Left lobe of liver (tissue), 2 donors: ENCODE results near the gene OVOL1. TPM values are rescaled to one million over a fixed set of nuclear protein-coding genes. Genes with fewer than 3 reads are reported as not detected.

ENCODE experiments used
- ATAC-seq: fragments of 200-7000 bp; cut with Tn5 transposase; one replicate; pipeline ENCODE4 v1.9.1; 2020; ENCODE audit warnings: mild to moderate bottlenecking, moderate library complexity
- DNase-seq: peaks from one replicate; pipeline ENCODE4 v3.0.0-alpha.2; 2020; ENCODE audit warnings: low spot score
- total RNA-seq: library from RNA; stranded (reverse); gene quantifications from one replicate; pipeline ENCODE4 v1.2.1, GENCODE V29; 2021
- donor health status: DM: no; HTN: no; CAD: no; lungs with moderate emphysema.
- donor health status: DM: no; HTN: yes; CAD: no.

The OVOL1 gene
- total RNA-seq, 1 donor from 2014 or later = 0.23 TPM

- ATAC-seq = no peak
- no peak for DNase-seq
Observed at GRCh38 chr11:65790902-65791650, 4.2 kb downstream of the OVOL1 start.

DNA sequence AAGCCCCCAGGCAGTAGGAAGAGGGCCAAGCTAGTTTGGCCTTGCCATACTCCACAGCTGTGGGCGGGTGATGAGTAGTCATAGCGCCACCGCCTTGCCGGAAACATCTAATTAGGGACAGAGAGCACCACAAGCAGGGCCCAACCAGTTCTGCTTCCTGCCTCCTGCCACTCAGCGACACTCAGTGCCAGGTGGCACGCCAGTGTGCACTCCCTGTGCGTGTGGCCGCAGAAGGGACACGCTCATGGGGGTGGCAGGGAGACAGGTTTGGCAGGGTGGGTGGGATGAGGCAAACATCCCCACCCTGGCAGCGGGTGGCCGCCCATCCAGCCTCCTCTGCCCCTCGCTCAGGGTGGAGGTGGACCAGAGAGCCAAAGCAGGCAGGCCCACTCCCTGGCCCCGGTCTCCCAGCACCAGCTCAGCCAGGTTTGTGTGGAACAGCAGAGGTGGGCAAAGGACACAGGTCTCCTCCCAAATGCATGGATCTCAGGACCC lies 4.9 kb downstream of the OVOL1 start:
- ATAC-seq (no peak), DNase-seq (no peak)

GRCh38 chr11:65792456-65792855 lies 5.6 kb downstream of the OVOL1 start:
- DNase-seq = no peak
- no peak for ATAC-seq

DNA sequence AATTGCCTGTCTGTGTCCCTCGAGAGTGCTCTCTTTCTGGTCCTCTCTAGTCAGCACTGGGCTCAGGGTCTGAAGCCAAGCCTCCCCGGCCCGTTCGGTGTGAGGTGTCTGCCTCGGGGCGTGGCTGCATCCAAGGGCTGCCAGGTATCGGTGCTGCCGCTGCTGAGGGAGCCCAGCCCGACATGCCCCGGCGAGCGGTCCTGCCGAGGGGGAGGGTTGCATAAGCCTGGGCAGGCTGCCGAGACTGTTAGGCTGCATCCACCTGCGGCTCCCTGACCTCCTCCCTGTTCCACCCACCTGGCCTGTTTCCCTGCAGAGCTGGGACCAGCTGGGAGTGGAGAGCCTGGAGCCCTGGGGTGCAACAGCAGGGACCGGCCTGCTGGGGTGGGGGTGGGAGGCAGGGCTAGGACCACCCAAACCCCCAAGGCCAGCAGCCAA lies 6.3 kb downstream of the OVOL1 start:
- peak; percentile 92 for ATAC-seq

DNA sequence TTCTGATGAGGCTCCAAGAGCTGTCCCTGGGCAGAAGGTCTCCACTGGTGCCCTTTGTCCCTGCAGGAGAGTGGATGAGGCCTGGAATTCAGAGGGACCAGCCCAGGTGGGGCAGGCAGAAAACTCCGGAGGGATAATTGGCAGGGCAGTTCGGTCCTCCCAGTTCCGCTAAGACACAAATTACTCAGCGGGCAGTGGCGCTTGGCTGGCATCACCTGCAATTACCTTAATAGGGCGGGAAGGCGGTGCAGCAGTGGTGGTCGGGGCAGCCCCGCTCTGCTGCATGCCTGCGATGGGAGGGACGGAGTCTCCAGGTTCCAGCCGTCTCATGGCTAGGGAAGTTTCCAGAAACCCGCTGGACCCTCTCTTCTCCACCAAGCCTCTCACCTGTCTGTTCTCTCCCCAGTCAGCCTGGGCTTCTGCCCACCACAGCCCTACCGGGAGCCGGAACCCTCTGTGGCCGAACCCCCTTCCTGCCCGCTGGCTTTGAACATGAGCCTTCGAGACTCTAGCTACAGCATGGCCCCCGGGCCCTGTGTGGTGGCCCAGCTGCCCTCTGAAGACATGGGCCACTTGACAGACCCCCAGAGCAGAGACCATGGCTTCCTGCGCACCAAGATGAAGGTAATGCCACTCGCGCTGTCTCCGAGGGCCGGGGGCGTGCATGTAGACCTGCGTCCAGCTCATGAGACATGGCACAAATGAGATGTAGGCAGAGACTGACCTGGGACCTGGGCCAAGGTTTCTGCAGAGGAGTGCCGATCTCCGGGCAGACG lies 7.0 kb downstream of the OVOL1 start:
- no peak for DNase-seq
- ATAC-seq = peak; percentile 33

More for the DNA sequence above, 6.3 kb downstream of the OVOL1 start:
- peak; percentile 85 for DNase-seq

DNA sequence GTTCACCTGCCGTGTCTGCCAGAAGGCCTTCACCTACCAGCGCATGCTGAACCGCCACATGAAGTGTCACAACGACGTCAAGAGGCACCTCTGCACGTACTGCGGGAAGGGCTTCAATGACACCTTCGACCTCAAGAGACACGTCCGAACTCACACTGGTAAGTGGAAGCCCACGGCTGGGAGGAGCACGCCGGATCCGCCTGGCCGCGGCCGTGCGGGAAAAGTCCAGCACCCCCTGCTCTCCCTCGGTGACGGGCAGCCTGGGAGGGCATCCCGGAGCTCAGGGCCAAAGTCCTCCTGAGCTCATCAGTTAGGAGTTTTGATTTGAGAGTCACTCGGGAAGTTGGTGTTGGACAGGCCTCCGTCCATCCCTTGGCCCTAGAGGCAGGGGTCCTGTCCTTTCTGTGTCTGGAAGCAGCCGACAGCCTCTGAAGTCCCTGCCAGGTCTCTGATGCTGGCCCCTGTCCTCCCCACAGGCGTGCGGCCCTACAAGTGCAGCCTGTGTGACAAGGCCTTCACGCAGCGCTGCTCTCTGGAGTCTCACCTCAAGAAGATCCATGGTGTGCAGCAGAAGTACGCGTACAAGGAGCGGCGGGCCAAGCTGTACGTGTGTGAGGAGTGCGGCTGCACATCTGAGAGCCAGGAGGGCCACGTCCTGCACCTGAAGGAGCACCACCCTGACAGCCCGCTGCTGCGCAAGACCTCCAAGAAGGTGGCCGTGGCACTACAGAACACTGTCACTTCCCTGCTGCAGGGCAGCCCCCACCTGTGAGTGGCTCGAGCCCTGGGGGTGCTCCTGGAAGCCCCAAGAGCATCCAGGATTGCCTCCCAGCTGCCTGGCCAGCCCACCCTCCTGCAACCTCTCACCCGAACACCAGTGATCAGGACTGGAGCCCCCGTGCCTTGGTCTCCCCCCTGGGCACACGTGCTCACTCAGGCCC lies 8.0 kb downstream of the OVOL1 start:
- no peak for DNase-seq
- peak; percentile 30 for ATAC-seq

DNA sequence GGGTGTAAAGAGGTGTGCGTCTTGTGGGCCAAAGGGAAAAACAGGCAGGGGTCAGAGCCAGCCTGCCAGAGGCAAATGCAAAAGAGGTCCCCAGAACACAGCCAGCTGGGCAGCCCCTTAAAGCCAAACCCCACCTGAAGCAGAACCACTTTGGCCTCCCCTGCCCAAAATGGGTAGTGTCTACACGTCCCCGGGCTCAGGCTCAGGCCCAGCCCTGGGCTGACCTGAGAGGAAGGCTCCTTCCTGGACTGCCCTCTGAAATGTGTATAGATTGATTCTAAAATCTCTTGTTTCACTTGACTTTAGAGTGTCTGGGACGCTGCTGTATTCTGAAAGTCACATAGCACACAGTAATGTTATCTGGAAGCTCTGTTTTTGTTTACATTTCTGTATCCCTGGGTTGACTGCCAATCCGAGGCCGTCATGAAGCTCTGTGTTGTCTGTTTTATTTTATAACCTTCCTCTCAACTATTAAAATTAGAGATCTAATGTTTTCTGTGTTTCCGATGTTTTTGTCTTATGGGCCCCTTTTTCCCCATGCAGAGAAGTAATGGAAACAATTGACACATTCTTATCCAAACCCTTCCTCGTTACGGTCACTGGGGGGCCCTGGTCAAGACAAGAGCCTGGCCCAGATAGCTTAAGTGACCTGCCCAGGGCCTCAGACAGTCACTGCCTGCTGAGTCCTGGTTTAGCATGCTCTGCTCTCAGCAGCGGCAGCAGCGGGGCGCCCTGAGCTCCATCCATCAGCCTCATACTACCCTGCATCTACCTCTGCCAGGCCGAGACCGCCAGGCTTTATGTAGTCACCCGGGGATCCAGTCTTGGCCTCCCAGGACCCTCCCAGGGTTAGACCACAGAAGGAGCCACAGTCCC lies 10.1 kb downstream of the OVOL1 start:
- no peak for DNase-seq
- ATAC-seq = no peak

DNA sequence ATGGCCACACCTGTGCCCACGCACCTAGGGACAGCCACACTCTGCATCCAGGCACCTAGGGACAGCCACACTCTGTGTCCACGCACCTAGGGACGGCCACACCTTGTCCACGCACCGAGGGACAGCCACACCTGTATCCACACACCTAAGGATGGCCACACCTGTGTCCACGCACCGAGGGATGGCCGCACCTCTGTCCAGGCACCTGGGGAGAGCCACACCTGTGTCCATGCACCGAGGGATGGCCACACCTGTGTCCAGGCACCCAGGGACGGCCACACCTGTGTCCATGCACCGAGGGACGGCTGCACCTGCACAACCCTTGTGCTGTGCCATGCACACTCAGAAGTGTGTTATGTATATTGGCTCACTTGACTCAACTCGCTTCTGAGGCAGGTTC lies 10.8 kb downstream of the OVOL1 start:
- DNase-seq = no peak
- no peak for ATAC-seq

GRCh38 chr11:65798882-65799281 lies 12.0 kb downstream of the OVOL1 start:
- DNase-seq (no peak), ATAC-seq (no peak)

- ATAC-seq = no peak
- no peak for DNase-seq
Observed at GRCh38 chr11:65801153-65801987, 14.5 kb downstream of the OVOL1 start.

GRCh38 chr11:65802841-65803240 lies 16.0 kb downstream of the OVOL1 start:
- DNase-seq (no peak), ATAC-seq (no peak)

DNA sequence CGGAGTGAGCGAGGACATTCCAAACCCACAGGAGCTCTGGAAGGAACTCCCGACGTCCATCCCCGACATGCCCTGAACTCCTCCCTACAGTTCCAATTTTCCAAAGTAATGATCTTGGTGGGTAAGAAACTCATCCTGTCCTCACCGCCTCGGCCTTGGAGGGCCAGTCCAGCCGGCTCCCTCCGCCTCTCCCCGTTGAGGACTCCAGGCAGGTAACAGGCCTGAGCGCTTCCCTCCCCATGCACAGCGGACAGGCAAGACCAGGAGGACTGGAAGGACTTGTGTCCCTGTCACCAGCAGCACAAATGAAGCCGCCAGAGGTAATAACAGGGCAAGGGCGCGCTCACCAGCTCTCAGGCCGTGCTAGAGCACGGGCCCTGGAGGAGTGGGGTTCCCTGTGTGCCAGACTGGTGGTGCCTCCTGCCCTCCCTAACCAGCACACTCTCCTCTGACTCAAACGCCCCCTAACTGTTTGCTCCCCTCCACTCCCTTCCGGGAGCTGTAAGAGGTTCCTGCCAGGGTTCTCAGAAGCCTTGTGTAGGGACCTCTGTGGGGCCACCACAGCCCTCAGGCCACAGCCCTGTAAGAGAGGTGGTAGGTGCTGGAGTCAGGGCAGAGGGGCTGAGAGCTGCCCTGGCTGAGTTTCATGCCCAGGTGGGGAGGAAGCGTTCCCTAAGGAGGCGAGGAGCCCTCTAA lies 17.1 kb downstream of the OVOL1 start:
- DNase-seq (no peak), ATAC-seq (no peak)

- DNase-seq (no peak), ATAC-seq (no peak)
Observed at GRCh38 chr11:65806979-65807378, 20.1 kb downstream of the OVOL1 start.

GRCh38 chr11:65808744-65809341 lies 22.0 kb downstream of the OVOL1 start:
- ATAC-seq = no peak
- no peak for DNase-seq

- ATAC-seq (no peak), DNase-seq (no peak)
Observed at GRCh38 chr11:65809496-65809895, 22.6 kb downstream of the OVOL1 start.

DNA sequence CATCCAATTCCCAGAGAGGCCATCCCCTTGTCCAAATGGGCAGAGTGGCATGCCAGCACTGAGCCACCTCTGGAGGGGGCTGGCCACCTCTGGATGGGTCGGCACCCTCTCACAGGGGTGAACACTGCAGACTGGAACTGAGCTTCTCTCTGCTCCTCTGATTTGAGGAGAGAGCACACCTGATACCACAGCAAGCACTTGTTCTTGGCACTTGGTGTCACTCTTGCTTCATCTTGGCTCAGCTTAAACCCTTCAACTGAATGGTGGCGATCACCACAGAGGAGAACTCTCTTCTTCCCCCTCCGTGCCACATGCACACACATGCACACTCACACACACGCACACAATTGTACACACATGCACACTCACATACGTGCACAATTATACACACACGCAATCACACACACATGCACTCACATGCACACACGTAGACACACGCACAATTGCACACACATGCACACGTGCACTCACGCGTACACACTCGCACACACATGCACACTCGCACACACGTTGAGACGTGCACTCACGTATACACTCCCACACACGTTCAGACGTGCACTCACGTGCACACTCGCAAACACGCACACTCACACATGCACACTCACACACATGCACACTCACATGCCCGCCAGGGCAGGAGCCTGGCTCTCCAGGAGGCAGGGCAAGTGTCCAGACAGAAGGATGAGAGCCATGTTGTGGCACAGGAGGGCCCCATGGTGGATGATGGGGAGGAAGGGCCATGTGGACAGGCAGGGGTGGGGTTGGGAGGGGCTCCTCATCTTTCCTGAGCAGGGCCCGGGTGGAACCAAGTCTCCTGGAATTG lies 23.4 kb downstream of the OVOL1 start:
- ATAC-seq (peak; percentile 77), DNase-seq (no peak)
